SK-N-SH (cell line): ENCODE data around the gene MSRB1. TPM values are rescaled to one million over a fixed set of nuclear protein-coding genes. Genes with fewer than 3 reads are reported as not detected.

Source experiments
- CTCF ChIA-PET: fragments of 300-600, 350-600 bp; formaldehyde crosslinking; extraction: SDS; loops from one replicate; lab custom pipeline; 2021; lab: Yijun Ruan, JAX
- POLR2A ChIA-PET: fragments of 350-600 bp; sonication (Branson Sonifier 250); formaldehyde crosslinking; extraction: SDS; loops from one replicate; lab custom pipeline; 2020; ENCODE audit warnings: antibody characterized with exemption, inconsistent platforms; lab: Yijun Ruan, JAX
- DNase-seq: peaks from one replicate; pipeline ENCODE4 v3.0.0; 2012
- H2AFZ ChIP-seq: fragments of 200-600 bp; sonication (generic); 2 replicates; pipeline ENCODE4 v1.8.1; 2016; ENCODE audit warnings: antibody characterized with exemption, mild to moderate bottlenecking, low read depth
- H3F3A ChIP-seq: fragments of 200-600 bp; sonication (generic); replicated peaks from 2 replicates; pipeline ENCODE3; 2016; ENCODE audit warnings: antibody characterized with exemption, mild to moderate bottlenecking; ENCODE audit not compliant: insufficient read depth
- H3K27ac ChIP-seq, 2 experiments: fragments of 200-500 bp in 1 of 2; fragments of 200-600 bp in 1 of 2; sonication (Bioruptor generic) in 1 of 2; sonication (generic), shearing (Covaris generic) in 1 of 2; 2 replicates each; pipeline versions ENCODE4 v1.5.1 to v1.6.1; 2014 to 2016; ENCODE audit warnings: low read depth in 2 of 2, inconsistent platforms in 1 of 2, low read length in 1 of 2, mild to moderate bottlenecking in 1 of 2, mixed read lengths in 1 of 2
- H3K27me3 ChIP-seq: fragments of 200-600 bp; sonication (generic), shearing (Covaris generic); 2 replicates; pipeline ENCODE4 v1.6.1; 2016; ENCODE audit warnings: mixed run types; ENCODE audit not compliant: insufficient read depth
- H3K36me3 ChIP-seq, 2 experiments: fragments of 200-500 bp in 1 of 2; fragments of 200-600 bp in 1 of 2; sonication (Bioruptor generic) in 1 of 2; sonication (generic) in 1 of 2; replicated peaks in 1 of 2; 2 replicates each; pipeline versions ENCODE3 to v1.5.1; 2014 to 2016; ENCODE audit warnings: low read length in 1 of 2, mild to moderate bottlenecking in 1 of 2; ENCODE audit not compliant: insufficient read depth in 2 of 2, control insufficient read depth in 1 of 2
- H3K4me1 ChIP-seq, 2 experiments: fragments of 200-500 bp in 1 of 2; fragments of 200-600 bp in 1 of 2; sonication (Bioruptor generic) in 1 of 2; sonication (generic), shearing (Covaris generic) in 1 of 2; 2 replicates each; pipeline versions ENCODE4 v1.5.1 to v1.6.1; 2014 to 2016; ENCODE audit warnings: low read depth in 1 of 2, low read length in 1 of 2, mixed run types in 1 of 2; ENCODE audit not compliant: insufficient read depth in 2 of 2, control insufficient read depth in 1 of 2
- H3K4me2 ChIP-seq: fragments of 200-600 bp; sonication (generic), shearing (Covaris generic); 2 replicates; pipeline ENCODE4 v1.6.1; 2017; ENCODE audit warnings: mixed run types
- H3K4me3 ChIP-seq, 2 experiments: fragments of 200-500 bp in 1 of 2; fragments of 200-600 bp in 1 of 2; sonication (Bioruptor generic) in 1 of 2; sonication (generic), shearing (Covaris generic) in 1 of 2; 2 replicates each; pipeline versions ENCODE4 v1.5.1 to v1.8.1; 2014 to 2016; ENCODE audit warnings: low read depth in 2 of 2, inconsistent platforms in 1 of 2, low read length in 1 of 2, mild to moderate bottlenecking in 1 of 2, mixed read lengths in 1 of 2, moderate library complexity in 1 of 2
- H3K79me2 ChIP-seq: fragments of 200-600 bp; sonication (generic); 2 replicates; pipeline ENCODE4 v1.8.1; 2017; ENCODE audit warnings: mild to moderate bottlenecking; ENCODE audit not compliant: insufficient read depth
- H3K9ac ChIP-seq: fragments of 200-600 bp; sonication (generic); 2 replicates; pipeline ENCODE4 v1.6.1; 2017; ENCODE audit warnings: mixed run types
- H3K9me2 ChIP-seq: fragments of 200-600 bp; sonication (generic); 2 replicates; pipeline ENCODE4 v1.6.1; 2017; ENCODE audit warnings: mixed run types
- H3K9me3 ChIP-seq: fragments of 200-600 bp; sonication (generic); 2 replicates; pipeline ENCODE4 v1.6.1; 2017; ENCODE audit warnings: mixed run types, mild to moderate bottlenecking, moderate library complexity
- H4K20me1 ChIP-seq: fragments of 200-600 bp; sonication (generic); 2 replicates; pipeline ENCODE4 v1.6.1; 2017; ENCODE audit warnings: mild to moderate bottlenecking, mixed run types; ENCODE audit not compliant: insufficient read depth
- CHD2 ChIP-seq: fragments of 150-350 bp; IDR thresholded peaks from 2 replicates; pipeline ENCODE4 v1.6.1; 2018; ENCODE audit warnings: low read length; ENCODE audit not compliant: partially characterized antibody
- FOSL2 ChIP-seq: IDR thresholded peaks from 2 replicates; pipeline ENCODE4 v1.4.0; 2012; ENCODE audit warnings: low read depth, mild to moderate bottlenecking, moderate library complexity, borderline replicate concordance
- FOXJ3 ChIP-seq: sonication (generic); formaldehyde crosslinking; IDR thresholded peaks from 2 replicates; pipeline ENCODE4 v1.5.1; 2020; ENCODE audit warnings: mild to moderate bottlenecking, missing genetic modification reagents
- FOXM1 ChIP-seq: IDR thresholded peaks from 2 replicates; pipeline ENCODE4 v1.4.0; 2012; ENCODE audit warnings: low read depth, mild to moderate bottlenecking
- JUND ChIP-seq: IDR thresholded peaks from 2 replicates; pipeline ENCODE4 v1.4.0; 2012
- POLR2AphosphoS5 ChIP-seq: IDR thresholded peaks from 2 replicates; pipeline ENCODE4 v1.6.1; 2012; ENCODE audit warnings: low read depth, low read length
- RXRA ChIP-seq: IDR thresholded peaks from 2 replicates; pipeline ENCODE4 v1.4.0; 2012; ENCODE audit warnings: low read depth, mild to moderate bottlenecking, borderline replicate concordance
- WGBS: methylation state at CpG from one replicate; pipeline ENCODE4 v1.1.6; 2017; ENCODE audit warnings: low lambda C conversion rate; 5-methylcytosine and 5-hydroxymethylcytosine counted together
- polyA plus RNA-seq, 3 experiments: library from polyadenylated mRNA; depleted of rRNA; stranded (reverse); fragments of >200 nt; gene quantifications; 2 replicates each; pipeline ENCODE4 v1.2.3, GENCODE V29; 2012
- TF ChIP-seq, protein P1 (sequence below): fragments of 200-600 bp; sonication (generic); IDR thresholded peaks from 2 replicates; pipeline ENCODE4 v1.6.1; 2017; ENCODE audit warnings: antibody characterized with exemption, mild to moderate bottlenecking, moderate library complexity
- TF ChIP-seq, protein P2 (sequence below): fragments of 150-350 bp; IDR thresholded peaks from 2 replicates; pipeline ENCODE4 v1.6.1; 2016; ENCODE audit warnings: mild to moderate bottlenecking, low read depth, low read length
- TF ChIP-seq, protein P3 (sequence below): IDR thresholded peaks from 2 replicates; pipeline ENCODE4 v1.4.0; 2012; ENCODE audit warnings: low read depth, borderline replicate concordance
- TF ChIP-seq, protein P4 (sequence below): IDR thresholded peaks from 2 replicates; pipeline ENCODE4 v1.4.0; 2012; ENCODE audit warnings: low read depth, borderline replicate concordance
- TF ChIP-seq, protein P5 (sequence below): IDR thresholded peaks from 2 replicates; pipeline ENCODE4 v1.4.0; 2012; ENCODE audit warnings: low read depth

Gene MSRB1
- polyA plus RNA-seq, 1 of the 3 experiments (the other 2 are of a cell fraction), result 31.4 TPM

DNA sequence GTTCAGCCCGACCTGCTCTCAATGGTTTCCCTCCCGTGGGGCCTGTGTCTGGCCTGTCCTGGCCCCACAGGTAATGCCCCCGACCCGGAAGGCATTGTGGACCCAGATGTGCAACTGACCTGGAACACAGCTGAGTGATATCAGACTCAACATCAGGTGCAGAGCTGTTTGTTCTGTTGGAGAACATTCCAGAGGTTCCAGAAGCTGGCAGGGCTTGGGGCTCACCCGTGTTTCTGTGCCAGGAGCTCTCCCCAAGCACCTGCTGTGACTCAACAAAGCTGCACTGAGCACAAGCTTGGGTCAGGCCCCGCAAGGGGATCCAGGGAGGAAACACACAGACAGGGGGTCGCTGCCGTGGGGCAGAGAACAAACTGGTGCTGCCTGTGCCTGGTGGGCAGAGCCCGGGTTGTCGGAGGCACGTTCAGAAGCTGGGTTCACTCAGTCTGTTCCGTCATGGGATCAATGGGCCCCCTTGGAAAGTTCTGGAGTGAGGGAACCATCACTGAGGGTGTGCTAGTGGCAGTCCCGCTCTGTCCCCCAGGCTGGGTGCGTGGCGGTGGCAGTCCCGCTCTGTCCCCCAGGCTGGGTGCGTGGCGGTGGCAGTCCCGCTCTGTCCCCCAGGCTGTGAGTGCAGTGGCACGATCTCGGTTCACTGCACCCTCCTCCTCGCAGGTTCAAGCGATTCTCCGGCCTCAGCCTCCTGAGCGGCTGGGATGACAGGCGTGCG lies 46.9 kb downstream of the MSRB1 start (continued):
- no peak for TF ChIP-seq FOSL2
- TF ChIP-seq FOXM1, result no peak
- TF ChIP-seq, protein P1, sequence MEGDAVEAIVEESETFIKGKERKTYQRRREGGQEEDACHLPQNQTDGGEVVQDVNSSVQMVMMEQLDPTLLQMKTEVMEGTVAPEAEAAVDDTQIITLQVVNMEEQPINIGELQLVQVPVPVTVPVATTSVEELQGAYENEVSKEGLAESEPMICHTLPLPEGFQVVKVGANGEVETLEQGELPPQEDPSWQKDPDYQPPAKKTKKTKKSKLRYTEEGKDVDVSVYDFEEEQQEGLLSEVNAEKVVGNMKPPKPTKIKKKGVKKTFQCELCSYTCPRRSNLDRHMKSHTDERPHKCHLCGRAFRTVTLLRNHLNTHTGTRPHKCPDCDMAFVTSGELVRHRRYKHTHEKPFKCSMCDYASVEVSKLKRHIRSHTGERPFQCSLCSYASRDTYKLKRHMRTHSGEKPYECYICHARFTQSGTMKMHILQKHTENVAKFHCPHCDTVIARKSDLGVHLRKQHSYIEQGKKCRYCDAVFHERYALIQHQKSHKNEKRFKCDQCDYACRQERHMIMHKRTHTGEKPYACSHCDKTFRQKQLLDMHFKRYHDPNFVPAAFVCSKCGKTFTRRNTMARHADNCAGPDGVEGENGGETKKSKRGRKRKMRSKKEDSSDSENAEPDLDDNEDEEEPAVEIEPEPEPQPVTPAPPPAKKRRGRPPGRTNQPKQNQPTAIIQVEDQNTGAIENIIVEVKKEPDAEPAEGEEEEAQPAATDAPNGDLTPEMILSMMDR, result no peak
- TF ChIP-seq, protein P2, sequence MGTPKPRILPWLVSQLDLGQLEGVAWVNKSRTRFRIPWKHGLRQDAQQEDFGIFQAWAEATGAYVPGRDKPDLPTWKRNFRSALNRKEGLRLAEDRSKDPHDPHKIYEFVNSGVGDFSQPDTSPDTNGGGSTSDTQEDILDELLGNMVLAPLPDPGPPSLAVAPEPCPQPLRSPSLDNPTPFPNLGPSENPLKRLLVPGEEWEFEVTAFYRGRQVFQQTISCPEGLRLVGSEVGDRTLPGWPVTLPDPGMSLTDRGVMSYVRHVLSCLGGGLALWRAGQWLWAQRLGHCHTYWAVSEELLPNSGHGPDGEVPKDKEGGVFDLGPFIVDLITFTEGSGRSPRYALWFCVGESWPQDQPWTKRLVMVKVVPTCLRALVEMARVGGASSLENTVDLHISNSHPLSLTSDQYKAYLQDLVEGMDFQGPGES, result no peak
- no peak for TF ChIP-seq JUND
- no peak for TF ChIP-seq POLR2AphosphoS5

DNA sequence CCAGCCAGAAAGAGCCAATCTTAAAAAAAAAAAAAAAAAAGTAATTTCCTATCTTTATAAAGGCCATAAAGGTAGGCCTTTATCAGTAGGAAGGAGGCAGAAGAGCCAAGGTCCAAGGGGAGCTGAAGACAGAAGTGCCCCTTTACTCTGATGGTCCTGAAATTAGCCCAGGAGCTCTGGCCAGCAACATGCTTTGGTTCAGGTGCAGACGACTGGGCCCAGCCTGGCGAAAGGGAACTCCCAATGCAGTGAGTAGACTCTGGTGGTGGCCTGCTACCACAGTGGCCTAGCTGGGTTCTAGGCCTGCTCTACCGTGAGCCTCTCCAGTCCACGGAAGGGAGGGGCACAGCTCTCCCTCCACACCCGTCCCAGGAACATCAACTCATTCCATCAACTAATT lies 47.9 kb downstream of the MSRB1 start:
- H3K4me1 ChIP-seq, result peaks cover 0 to 9% of the 10 kb centered on the region in 2 experiments; a peak in 1 of 4 replicates
- POLR2A ChIA-PET, result no interaction called here
- H3K9ac ChIP-seq, result no peak overlapping the region
- H3F3A ChIP-seq, result peaks cover under 1% of the 10 kb centered on the region
- H2AFZ ChIP-seq, result no peak overlapping the region
- H4K20me1 ChIP-seq, result no peaks in the 10 kb centered on the region
- TF ChIP-seq, protein P3, sequence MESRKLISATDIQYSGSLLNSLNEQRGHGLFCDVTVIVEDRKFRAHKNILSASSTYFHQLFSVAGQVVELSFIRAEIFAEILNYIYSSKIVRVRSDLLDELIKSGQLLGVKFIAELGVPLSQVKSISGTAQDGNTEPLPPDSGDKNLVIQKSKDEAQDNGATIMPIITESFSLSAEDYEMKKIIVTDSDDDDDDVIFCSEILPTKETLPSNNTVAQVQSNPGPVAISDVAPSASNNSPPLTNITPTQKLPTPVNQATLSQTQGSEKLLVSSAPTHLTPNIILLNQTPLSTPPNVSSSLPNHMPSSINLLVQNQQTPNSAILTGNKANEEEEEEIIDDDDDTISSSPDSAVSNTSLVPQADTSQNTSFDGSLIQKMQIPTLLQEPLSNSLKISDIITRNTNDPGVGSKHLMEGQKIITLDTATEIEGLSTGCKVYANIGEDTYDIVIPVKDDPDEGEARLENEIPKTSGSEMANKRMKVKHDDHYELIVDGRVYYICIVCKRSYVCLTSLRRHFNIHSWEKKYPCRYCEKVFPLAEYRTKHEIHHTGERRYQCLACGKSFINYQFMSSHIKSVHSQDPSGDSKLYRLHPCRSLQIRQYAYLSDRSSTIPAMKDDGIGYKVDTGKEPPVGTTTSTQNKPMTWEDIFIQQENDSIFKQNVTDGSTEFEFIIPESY, result no peak
- TF ChIP-seq, protein P4, sequence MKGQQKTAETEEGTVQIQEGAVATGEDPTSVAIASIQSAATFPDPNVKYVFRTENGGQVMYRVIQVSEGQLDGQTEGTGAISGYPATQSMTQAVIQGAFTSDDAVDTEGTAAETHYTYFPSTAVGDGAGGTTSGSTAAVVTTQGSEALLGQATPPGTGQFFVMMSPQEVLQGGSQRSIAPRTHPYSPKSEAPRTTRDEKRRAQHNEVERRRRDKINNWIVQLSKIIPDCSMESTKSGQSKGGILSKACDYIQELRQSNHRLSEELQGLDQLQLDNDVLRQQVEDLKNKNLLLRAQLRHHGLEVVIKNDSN, result no peak
- TF ChIP-seq, protein P1, result no peak
- TF ChIP-seq POLR2AphosphoS5 (no peak), RXRA (no peak), CHD2 (no peak), FOXJ3 (no peak)
- TF ChIP-seq, protein P5, sequence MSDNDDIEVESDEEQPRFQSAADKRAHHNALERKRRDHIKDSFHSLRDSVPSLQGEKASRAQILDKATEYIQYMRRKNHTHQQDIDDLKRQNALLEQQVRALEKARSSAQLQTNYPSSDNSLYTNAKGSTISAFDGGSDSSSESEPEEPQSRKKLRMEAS, result no peak
- 80% methylated on average over 3 of the region's 5 CpGs for WGBS
- no peak overlapping the region for H3K4me2 ChIP-seq
- no peak overlapping the region for H3K27ac ChIP-seq
- no peaks in the 10 kb centered on the region for H3K9me3 ChIP-seq
- DNase-seq, result no peak
- H3K79me2 ChIP-seq, result no peaks in the 10 kb centered on the region
- no peaks in the 10 kb centered on the region for H3K36me3 ChIP-seq
- CTCF ChIA-PET, result interaction anchor here (0.6 to 1.4 kb wide), 2 partner anchors 14 to 49 kb away, joined by 3 to 4 read pairs; no protein-coding TSS in a partner anchor
- H3K9me2 ChIP-seq, result no peaks in the 10 kb centered on the region
- H3K27me3 ChIP-seq, result peaks cover 32% of the 10 kb centered on the region
- H3K4me3 ChIP-seq, result no peak overlapping the region
